Hematopoietic multipotent progenitor cell treated with erythropoietin and hydrocortisone succinate and interleukin-3 and kit ligand, for 4 days (in vitro differentiated cells): ENCODE measurements around the gene NR6A1.

Experiments used
- DNase-seq: peaks from one replicate; pipeline ENCODE4 v3.0.0-alpha.2; 2015

The NR6A1 gene

GRCh38 chr9:124684169-124684568 lies 86.9 kb downstream of the NR6A1 start:
- DNase-seq: no peak

- no peak for DNase-seq
These were observed 88.1 kb downstream of the NR6A1 start for GRCh38 chr9:124683043-124683442.

- no peak for DNase-seq
These were observed 90.3 kb downstream of the NR6A1 start for GRCh38 chr9:124680714-124681390.

GRCh38 chr9:124680049-124680448 lies 91.1 kb downstream of the NR6A1 start:
- DNase-seq: no peak

- DNase-seq: no peak
These were observed 95.0 kb downstream of the NR6A1 start for GRCh38 chr9:124676159-124676551.

GRCh38 chr9:124675261-124676158 lies 95.6 kb downstream of the NR6A1 start:
- DNase-seq: peak; percentile 32

DNA sequence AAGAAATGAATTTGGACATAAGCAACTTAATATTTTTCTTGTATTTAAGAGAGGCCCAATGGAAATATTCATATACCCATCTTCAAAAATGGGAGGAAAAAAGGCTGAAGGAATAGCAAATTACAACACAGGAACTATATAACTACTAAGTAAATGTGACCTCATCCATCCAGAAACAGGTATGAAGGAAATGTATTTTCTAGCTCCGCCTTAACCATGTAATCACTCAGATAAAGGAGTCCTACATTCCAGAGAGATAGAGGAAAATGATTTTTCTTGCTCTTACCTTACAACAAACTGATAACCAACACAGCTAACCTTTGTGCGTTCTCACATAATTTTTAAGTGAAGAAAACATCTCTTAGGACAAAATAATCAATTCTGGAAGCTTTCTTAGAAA lies 96.5 kb downstream of the NR6A1 start:
- DNase-seq: no peak

- DNase-seq: peak; percentile 26
These were observed 98.0 kb downstream of the NR6A1 start for GRCh38 chr9:124673063-124673462.

DNA sequence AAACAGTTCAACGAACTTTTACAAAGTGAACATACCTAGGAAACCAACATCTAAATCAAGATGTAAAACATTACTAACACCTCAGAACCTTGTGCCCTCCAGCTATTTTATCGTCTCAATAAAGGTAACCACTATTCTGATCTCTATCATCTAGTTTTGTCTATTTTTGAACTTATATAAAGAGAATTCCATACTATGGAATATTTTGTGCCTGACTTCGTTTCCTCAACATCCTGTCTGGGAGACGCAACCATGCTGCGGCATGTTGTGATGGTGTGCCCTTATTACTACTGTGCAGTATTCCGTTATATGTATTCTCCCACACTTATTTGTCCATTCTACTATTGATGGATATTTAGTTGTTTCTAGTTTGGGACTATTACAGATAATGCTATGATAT lies 99.2 kb downstream of the NR6A1 start:
- no peak for DNase-seq

DNA sequence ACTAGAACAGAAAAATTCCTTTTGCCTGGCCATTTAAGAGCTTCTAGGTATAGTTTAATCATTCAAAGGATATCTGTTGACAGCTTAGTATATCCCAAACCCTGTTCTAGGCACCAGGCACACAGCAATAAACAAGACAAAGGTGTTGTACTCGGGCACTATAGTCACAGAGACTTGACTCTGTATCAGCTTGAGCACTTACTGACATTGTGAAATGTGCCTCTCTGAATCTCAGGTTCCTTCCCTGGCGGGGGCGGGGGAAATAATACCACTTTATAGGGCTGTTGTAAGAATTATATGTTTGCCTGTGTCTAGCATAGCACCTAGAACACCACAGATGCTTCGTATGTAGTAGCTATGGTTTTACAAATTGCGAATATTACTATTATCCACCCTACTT lies 104.5 kb downstream of the NR6A1 start:
- no peak for DNase-seq

DNA sequence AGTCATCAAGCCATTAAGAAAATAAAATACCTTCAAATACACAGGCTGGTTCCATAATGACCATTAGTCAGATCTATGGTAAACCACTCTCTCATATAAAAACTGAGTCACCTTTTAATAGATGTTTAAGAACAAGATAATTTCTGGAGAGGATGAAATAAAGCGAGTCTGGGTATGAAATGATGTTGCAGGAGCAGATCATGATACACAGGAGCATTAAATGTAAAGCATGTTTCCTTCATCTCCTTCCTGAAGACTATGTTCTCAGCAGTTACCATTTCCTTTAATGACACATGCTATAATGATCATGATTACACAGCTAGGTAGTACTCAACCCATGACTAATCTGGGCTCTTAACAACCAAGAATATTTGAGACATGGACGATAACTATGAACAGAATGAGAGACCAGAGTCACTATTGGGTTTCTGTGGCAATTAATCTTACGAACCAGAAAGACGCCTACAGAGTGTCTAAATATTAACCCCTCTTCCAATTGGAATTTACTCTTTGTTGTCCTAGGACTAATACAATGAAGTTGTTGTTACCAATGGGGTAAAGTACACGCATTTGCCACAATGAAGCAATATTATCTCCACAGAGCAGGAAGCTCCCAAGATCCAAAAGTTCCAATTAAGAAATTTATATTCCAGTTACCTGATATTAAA lies 105.6 kb downstream of the NR6A1 start:
- no peak for DNase-seq

GRCh38 chr9:124664143-124664542 lies 107.0 kb downstream of the NR6A1 start:
- no peak for DNase-seq

- DNase-seq: peak; percentile 35
These were observed 107.8 kb downstream of the NR6A1 start for GRCh38 chr9:124663046-124663961.

GRCh38 chr9:124662561-124662960 lies 108.5 kb downstream of the NR6A1 start:
- peak; percentile 38 for DNase-seq

GRCh38 chr9:124661271-124661670 lies 109.8 kb downstream of the NR6A1 start:
- peak; percentile 22 for DNase-seq

- peak; percentile 79 for DNase-seq
These were observed 110.7 kb downstream of the NR6A1 start for GRCh38 chr9:124660341-124660801.

DNA sequence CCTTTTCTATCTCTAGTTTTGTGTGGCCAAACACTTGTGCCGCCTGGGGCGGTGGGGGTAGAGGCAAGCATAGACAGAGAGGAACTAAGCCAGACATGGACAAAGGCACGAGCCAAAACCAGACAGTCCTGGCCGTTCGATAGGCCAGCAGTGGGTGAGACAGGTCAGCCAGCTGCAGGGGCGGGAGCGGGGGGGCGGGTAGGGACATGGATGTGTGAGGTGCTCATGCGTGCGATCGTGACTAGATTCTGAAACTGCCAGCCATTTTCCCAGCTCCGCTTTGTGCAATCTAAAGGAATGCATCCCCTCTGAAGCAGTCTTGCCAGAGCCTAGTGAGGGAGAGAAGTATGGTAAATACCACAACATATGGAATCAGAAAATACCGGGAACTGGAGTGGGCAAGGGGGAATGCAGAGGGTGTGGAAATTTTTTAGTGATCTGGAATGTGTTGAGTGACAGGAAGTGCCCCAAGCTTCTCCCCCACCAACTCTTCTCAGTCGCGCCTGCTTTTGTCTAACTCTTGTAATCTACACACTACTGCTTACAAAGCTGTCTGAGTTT lies 111.9 kb downstream of the NR6A1 start:
- peak; percentile 95 for DNase-seq

DNA sequence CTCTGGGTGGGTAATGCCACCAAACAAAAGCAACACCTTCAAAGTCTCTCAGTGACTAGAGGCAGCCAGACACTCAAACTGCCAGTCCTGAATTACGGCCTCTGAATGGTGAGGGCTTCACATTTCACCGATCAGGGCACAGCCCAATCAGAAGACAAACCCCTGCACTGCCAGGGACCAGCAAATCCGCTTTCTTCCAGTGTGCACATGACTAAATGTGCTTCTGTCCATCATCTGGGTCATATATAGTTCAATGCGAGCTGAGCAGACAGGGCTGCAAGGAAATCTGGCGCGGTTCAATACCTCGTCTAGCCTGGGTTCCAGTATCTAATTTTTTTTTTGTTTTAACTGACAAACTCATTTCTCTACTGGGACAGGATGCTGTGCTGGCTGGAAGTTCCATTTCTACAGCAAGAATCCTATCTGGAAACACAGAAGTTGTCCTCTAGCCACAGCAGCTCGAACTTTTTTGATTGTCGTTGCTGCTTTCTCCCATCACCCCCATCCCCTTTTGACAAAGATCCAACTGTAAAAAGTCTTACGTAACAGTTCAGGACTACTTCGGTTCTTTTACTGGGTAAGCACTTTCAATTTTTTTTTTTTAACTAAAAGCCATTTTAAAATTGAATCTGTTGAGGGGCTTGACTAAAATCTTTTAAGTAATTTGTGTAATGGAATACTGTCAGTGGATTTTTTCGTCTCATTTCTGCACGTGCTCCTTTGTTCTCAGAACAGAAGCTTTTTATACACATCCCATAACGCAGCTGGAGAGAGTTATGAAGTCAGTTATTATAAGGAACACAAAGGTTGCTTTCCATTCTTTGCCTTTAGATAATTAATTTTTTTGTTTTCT lies 112.7 kb downstream of the NR6A1 start:
- DNase-seq: peak; percentile 97

- no peak for DNase-seq
These were observed 113.6 kb downstream of the NR6A1 start for GRCh38 chr9:124657516-124657915.

DNA sequence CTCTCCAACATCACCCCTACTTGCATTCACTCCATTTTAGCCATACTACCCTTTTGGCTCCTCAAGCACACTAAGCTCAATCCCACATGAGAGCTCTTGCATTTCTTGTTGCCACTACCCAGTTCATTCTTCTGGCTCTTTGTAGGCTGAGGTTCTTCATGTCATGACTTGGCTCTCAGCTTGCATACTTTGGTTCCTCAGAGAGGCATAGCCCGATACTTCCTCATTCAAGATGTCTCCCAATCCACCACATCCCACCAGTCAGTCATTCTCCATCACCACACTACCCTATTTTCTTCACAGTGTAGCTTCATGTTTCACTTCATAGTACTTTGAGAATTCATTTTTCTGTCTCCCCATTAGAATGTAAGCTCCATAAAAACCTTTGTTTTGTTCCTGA lies 116.7 kb downstream of the NR6A1 start:
- DNase-seq: peak; percentile 55
